Ovary (tissue), 9 donors: ENCODE measurements around the gene PRPSAP2. TPM values are rescaled to one million over a fixed set of nuclear protein-coding genes. Genes with fewer than 3 reads are reported as not detected.
A peak's percentile ranks its signal among the peaks of the same experiment; 100 is the strongest.

Experiments used
- DNase-seq, 5 donors: peaks; one replicate each; pipeline ENCODE4 v3.0.0-alpha.2; 2019 to 2020
- H3K27ac ChIP-seq, 2 donors: fragments of 200-600 bp; one replicate each; pipeline versions ENCODE4 v1.5.1 to v1.8.0; 2019 to 2022
- H3K27me3 ChIP-seq: fragments of 200-600 bp; one replicate; pipeline ENCODE4 v1.8.0; 2022
- H3K36me3 ChIP-seq: fragments of 200-600 bp; sonication (generic); one replicate; pipeline ENCODE4 v1.5.1; 2019
- H3K4me1 ChIP-seq: one replicate; pipeline ENCODE4 v1.8.1; 2013; ENCODE audit warnings: mild to moderate bottlenecking, moderate library complexity; ENCODE audit not compliant: insufficient read depth
- H3K4me3 ChIP-seq: fragments of 200-600 bp; sonication (generic); one replicate; pipeline ENCODE4 v1.5.1; 2017
- H3K9me3 ChIP-seq, 2 donors: fragments of 200-600 bp in 1 of 2; sonication (generic) in 1 of 2; one replicate each; pipeline versions ENCODE4 v1.5.1 to v1.8.1; 2013 to 2019; ENCODE audit warnings: mild to moderate bottlenecking in 1 of 2, moderate library complexity in 1 of 2
- CTCF ChIP-seq, 3 donors: fragments of 450-650 bp in 2 of 3; fragments of 200-600 bp in 1 of 3; IDR thresholded peaks; one replicate each; pipeline versions ENCODE4 v1.5.1 to v1.8.0; 2016 to 2022; ENCODE audit warnings: antibody characterized with exemption in 3 of 3, mild to moderate bottlenecking in 1 of 3
- EP300 ChIP-seq: sonication (generic); formaldehyde crosslinking; IDR thresholded peaks from one replicate; pipeline ENCODE4 v1.6.1; 2017; ENCODE audit warnings: antibody characterized with exemption
- POLR2A ChIP-seq: fragments of 450-650 bp; IDR thresholded peaks from one replicate; pipeline ENCODE4 v1.6.1; 2017; ENCODE audit warnings: antibody characterized with exemption, mild to moderate bottlenecking, moderate library complexity
- WGBS, 3 donors: extraction: QIAGEN DNeasy Blood & Tissue Kit in 1 of 3; methylation state at CpG; one replicate each; pipeline versions ENCODE4 v1.1.5 to v1.1.7; 2013 to 2017; 5-methylcytosine and 5-hydroxymethylcytosine counted together
- intact Hi-C, 4 donors: fragments of 100-400 bp; cut with DNase I; formaldehyde crosslinking; loops; one replicate each; pipeline versions ENCODE4 v1.11.0 to v1.15.1; 2022 to 2023
- polyA plus RNA-seq, 2 donors: library from polyadenylated mRNA; stranded (reverse); fragments of 200-250 nt in 1 of 2; fragments of 350-450 nt in 1 of 2; fragmentation: Illumina TruSeq in 1 of 2; extraction: RNeasy Lipid Tissue Mini Kit (QIAGEN cat#74804) in 1 of 2; gene quantifications; one replicate each; pipeline ENCODE4 v1.2.3, GENCODE V29; 2013 to 2014
- total RNA-seq, 7 donors: library from RNA; depleted of rRNA in 2 of 7; stranded (reverse); fragments of >200 nt in 2 of 7; fragmentation: NEBNext Ultra II Directional in 3 of 7; extraction: Animal tissue kit (Norgen Biotek cat#: 25700) in 3 of 7; gene quantifications; one replicate each; pipeline versions ENCODE4 v1.1.0 to v1.2.4, GENCODE V29; 2016 to 2023
- donor health status: DM: no; HTN: no; CAD: no; lungs with moderate emphysema.
- donor health status: DM: no; HTN: no; CAD: no.
- donor health status: Bipolar disorder and iron deficiency.
- donor health status: DM: yes; HTN: yes; CAD: no.
- donor health status: DM: no; HTN: no; CAD: no.
- donor health status: DM: yes; HTN: yes; CAD: no.

PRPSAP2 gene
- total and polyA plus RNA-seq, 9 donors = 25.2 to 44.7 (median 35.4) TPM

GRCh38 chr17:18957831-18958230, 99.9 kb downstream of the PRPSAP2 start:
- Histone ChIP-seq H3K27me3 (no peaks in the 10 kb centered on the region), H3K4me1 (no peaks in the 10 kb centered on the region), H3K9me3 (no peaks in the 10 kb centered on the region), H3K27ac (no peak overlapping the region), H3K36me3 (no peaks in the 10 kb centered on the region), H3K4me3 (no peak overlapping the region)
- WGBS, 3 donors = 84 to 90% (median 89%) methylated on average over 4 of the region's 4 CpGs
- TF ChIP-seq POLR2A (no peak), CTCF (IDR thresholded peaks at IDR 0.05) (no peak), EP300 (no peak)
- no peak for DNase-seq
- intact Hi-C loops = no loop called here

GRCh38 chr17:18958611-18959010, 100.7 kb downstream of the PRPSAP2 start:
- Histone ChIP-seq H3K9me3 (no peaks in the 10 kb centered on the region), H3K4me3 (no peak overlapping the region), H3K4me1 (no peaks in the 10 kb centered on the region), H3K27ac (no peak overlapping the region), H3K36me3 (no peaks in the 10 kb centered on the region), H3K27me3 (no peaks in the 10 kb centered on the region)
- peak in 1 of 5 donors; percentile 10 for DNase-seq
- intact Hi-C loops = no loop called here
- TF ChIP-seq EP300 (no peak), POLR2A (no peak), CTCF (IDR thresholded peaks at IDR 0.05) (no peak)
- WGBS, 3 donors = 84 to 87% (median 86%) methylated on average over 11 of the region's 11 CpGs

- Histone ChIP-seq H3K4me1 (no peaks in the 10 kb centered on the region), H3K4me3 (no peak overlapping the region), H3K36me3 (no peaks in the 10 kb centered on the region), H3K27me3 (no peaks in the 10 kb centered on the region), H3K9me3 (no peaks in the 10 kb centered on the region), H3K27ac (no peak overlapping the region)
- TF ChIP-seq EP300 = no peak
- no peak for TF ChIP-seq CTCF (IDR thresholded peaks at IDR 0.05)
- TF ChIP-seq POLR2A = no peak
- intact Hi-C loops = no loop called here
- DNase-seq = no peak
- WGBS, 3 donors = 69 to 79% (median 70%) methylated on average over 21 to 22 of the region's 22 CpGs
Observed at GRCh38 chr17:18959071-18959844, 101.3 kb downstream of the PRPSAP2 start.

- Histone ChIP-seq H3K9me3 (no peaks in the 10 kb centered on the region), H3K4me3 (no peak overlapping the region), H3K4me1 (no peaks in the 10 kb centered on the region), H3K27me3 (no peaks in the 10 kb centered on the region), H3K27ac (no peak overlapping the region), H3K36me3 (no peaks in the 10 kb centered on the region)
- 86 to 96% (median 86%) methylated on average over 5 of the region's 5 CpGs for WGBS, 3 donors
- intact Hi-C loops = no loop called here
- no peak for TF ChIP-seq EP300
- TF ChIP-seq CTCF (IDR thresholded peaks at IDR 0.05) = no peak
- no peak for TF ChIP-seq POLR2A
- DNase-seq = no peak
Observed at GRCh38 chr17:18959845-18960240, 101.9 kb downstream of the PRPSAP2 start.
